MM.1S (cell line): ENCODE data around the gene IL17RD.

ENCODE experiments used
- EZH2phosphoT487 ChIP-seq: fragments of 300-600 bp; sonication (generic); IDR thresholded peaks from 2 replicates; pipeline ENCODE4 v1.6.1; 2018; ENCODE audit warnings: antibody characterized with exemption, low read length
- TF ChIP-seq, protein P1 (sequence below): fragments of 300-600 bp; sonication (generic); IDR thresholded peaks from 2 replicates; pipeline ENCODE4 v1.5.1; 2016; ENCODE audit warnings: antibody characterized with exemption, low read length, mixed read lengths

DNA sequence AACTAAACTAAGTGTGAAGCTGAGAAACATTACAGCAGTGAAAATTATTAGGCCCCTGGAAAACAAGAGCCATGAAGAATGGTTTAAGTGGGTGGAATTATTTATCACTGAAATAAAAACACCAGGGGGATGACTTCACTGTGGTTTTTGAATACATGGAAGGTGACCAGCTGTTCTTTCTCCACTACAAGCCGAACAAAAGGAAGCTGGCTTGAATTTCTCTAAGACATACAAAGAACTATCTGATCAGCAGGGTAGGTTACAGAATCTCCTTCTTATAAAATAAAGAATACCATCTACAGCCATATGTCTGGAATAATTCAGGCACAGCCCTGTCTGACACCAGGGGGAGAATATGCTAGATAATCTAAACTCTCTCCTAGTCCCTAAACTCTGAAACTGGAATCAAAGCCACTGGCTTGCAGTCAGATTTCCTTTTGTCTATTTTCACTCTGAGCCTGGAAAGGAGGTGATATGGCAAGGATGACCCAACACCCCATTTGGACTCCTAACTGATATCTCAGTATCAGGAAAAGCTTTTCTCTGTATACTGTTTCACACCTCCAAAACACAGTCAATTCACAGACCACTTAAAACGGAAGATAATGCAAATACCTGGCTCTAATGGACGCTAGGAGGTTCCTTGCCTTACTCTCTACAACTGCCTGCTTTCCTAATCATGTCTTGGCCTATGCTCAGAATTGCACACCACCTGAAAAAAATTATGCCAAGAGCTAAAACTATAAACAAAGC, 73.5 kb downstream of the IL17RD start:
- TF ChIP-seq, protein P1, sequence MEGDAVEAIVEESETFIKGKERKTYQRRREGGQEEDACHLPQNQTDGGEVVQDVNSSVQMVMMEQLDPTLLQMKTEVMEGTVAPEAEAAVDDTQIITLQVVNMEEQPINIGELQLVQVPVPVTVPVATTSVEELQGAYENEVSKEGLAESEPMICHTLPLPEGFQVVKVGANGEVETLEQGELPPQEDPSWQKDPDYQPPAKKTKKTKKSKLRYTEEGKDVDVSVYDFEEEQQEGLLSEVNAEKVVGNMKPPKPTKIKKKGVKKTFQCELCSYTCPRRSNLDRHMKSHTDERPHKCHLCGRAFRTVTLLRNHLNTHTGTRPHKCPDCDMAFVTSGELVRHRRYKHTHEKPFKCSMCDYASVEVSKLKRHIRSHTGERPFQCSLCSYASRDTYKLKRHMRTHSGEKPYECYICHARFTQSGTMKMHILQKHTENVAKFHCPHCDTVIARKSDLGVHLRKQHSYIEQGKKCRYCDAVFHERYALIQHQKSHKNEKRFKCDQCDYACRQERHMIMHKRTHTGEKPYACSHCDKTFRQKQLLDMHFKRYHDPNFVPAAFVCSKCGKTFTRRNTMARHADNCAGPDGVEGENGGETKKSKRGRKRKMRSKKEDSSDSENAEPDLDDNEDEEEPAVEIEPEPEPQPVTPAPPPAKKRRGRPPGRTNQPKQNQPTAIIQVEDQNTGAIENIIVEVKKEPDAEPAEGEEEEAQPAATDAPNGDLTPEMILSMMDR, result no peak
- TF ChIP-seq EZH2phosphoT487, result no peak
